ENCODE measurements around the gene RASA2.
A peak's percentile ranks its signal among the peaks of the same experiment; 100 is the strongest.

RASA2 gene, protein sequence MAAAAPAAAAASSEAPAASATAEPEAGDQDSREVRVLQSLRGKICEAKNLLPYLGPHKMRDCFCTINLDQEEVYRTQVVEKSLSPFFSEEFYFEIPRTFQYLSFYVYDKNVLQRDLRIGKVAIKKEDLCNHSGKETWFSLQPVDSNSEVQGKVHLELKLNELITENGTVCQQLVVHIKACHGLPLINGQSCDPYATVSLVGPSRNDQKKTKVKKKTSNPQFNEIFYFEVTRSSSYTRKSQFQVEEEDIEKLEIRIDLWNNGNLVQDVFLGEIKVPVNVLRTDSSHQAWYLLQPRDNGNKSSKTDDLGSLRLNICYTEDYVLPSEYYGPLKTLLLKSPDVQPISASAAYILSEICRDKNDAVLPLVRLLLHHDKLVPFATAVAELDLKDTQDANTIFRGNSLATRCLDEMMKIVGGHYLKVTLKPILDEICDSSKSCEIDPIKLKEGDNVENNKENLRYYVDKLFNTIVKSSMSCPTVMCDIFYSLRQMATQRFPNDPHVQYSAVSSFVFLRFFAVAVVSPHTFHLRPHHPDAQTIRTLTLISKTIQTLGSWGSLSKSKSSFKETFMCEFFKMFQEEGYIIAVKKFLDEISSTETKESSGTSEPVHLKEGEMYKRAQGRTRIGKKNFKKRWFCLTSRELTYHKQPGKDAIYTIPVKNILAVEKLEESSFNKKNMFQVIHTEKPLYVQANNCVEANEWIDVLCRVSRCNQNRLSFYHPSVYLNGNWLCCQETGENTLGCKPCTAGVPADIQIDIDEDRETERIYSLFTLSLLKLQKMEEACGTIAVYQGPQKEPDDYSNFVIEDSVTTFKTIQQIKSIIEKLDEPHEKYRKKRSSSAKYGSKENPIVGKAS

DNA sequence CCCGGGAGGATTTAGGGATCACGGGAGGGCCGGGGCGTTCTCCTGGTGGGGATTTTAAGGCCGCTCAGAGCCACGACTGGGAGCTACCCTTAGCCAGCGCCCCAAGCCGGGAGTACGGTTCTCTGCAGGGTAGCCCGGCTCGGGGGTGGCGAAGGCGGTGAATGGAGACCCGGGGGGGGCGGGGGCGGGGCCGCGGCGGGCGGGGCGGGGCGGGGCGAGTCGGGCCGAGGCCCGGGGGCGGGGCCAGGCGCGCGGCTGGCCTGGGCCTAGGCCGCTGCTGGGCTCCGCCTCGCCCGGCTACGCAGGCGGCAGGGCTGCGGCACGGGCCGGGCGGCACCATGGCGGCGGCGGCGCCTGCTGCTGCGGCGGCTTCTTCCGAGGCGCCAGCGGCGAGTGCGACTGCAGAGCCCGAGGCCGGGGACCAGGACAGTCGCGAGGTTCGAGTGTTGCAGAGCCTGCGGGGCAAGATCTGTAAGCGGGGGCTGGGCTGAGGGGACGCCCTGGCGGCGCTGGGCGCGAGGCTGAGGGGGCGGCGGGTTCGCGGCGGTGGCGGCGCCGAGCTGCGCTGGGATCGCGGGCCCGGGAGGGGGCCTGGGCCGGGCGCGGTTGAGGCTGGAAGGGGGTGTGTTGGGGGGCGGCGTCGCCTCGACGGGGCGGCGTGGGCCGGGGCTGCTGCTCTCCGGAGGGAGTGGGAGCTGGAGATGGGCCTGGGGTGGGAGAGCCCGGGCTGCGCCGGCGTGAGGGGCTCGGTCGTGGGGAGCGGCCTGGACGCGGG lies at the start of gene RASA2:
Gene RASA2 (plus strand): TSS at position 282 of the 775 bp plus-strand sequence. CDS start 57 bp downstream, at position 339.
- FAIRE-seq, result no peak

DNA sequence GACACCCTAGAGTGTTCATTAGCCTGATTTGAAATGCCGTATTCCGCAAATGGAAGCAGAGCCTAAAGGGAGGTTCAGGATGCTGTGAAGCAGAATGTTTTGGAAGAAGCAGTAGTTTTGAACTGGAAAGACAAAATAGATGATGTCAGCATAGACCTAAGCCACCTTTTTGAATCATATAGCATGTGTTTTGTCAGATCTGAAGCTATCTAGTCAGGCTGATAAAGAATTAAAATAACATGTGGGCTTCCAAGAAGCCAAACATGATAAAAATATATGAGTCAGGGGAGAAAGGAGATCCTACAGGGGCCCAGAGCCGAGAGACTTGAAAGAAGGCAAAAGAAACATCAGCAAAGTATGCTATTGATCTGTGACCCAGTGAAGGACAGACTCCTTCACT lies 47.2 kb upstream of the RASA2 start:
- FAIRE-seq, result no peak

DNA sequence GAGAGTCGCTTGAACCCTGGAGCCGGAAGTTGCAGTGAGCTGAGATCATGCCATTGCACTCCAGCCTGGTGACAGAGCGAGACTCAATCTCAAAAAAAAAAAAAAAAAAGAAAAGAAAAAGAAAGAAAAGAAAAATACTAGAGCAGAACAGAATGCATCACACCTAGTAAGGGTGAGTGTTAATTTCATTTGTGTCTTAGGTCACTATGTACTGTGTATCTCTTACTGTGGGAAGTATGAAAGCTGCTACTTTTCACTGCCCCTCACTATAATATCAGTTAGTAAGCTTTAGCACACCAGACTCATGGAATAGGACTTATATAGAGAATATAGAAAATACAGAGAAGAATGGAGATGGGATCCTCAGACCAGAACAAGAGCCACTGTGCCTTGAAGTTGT lies 45.9 kb upstream of the RASA2 start:
- FAIRE-seq, result no peak

DNA sequence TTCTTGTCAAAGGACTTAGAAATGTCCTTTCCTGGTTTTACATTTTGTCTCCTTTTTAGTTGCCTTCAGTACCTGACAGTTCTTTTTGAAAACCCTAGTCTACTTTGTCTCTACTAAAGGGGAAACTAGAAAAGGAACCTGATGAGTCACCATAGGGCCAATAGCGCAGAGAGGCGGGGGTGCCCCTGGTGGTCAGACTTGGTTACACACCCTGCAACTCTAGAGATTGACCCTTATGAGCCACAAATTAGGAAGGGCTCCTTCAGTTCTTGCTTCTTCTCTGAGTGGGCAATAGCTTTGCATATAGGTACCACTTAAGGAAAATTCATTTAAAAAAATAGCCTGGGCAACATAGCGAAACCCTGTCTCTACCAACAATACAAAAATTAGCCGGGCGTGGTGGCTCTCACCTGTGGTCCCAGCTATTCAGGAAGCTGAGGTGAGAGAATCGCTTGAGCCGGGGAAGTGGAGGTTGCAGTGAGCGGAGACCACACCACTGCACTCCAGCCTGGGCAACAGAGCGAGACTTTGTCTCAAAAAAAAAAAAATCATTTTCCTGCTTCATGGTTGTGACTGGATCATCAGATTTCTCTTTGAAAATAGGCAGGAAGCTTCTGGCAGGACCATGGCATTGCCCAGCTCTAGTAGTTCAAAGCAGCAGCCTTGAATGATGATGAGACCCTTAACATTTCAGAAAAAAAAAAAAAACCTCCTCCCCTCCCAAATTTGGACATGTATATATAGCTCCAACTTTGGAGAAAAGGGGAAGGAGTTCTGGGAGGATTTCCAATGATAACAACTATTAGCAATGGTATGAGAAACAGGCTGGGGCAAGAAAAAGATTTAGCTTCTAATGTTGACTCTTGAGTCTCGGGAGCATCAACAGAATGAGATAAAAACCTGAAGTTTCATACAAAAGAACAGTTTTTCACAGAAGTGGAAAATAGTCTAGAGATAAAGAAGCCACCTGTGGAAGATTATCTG lies 45.2 kb upstream of the RASA2 start:
- no peak for FAIRE-seq

DNA sequence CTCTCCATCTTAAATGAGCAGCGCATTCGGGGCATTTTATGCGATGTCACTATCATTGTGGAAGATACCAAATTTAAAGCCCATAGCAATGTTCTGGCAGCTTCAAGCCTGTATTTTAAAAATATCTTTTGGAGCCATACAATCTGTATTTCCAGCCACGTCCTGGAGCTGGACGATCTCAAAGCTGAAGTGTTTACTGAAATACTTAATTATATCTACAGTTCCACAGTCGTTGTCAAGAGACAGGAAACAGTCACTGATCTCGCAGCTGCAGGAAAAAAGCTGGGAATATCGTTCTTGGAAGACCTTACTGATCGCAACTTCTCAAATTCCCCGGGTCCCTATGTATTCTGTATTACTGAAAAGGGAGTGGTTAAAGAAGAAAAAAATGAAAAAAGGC lies 44.4 kb upstream of the RASA2 start:
- FAIRE-seq, result no peak

DNA sequence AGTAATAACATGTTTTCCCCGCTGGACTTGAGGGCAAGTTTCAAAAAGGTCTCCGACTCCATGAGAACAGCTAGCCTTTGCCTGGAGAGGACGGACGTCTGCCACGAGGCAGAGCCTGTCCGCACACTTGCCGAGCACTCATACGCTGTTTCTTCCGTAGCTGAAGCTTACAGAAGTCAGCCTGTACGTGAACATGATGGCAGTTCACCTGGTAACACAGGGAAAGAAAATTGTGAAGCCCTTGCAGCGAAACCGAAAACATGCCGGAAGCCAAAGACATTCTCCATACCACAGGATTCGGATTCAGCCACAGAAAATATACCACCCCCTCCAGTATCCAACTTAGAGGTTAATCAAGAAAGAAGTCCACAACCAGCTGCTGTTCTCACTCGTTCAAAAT lies 43.9 kb upstream of the RASA2 start:
- no peak for FAIRE-seq

DNA sequence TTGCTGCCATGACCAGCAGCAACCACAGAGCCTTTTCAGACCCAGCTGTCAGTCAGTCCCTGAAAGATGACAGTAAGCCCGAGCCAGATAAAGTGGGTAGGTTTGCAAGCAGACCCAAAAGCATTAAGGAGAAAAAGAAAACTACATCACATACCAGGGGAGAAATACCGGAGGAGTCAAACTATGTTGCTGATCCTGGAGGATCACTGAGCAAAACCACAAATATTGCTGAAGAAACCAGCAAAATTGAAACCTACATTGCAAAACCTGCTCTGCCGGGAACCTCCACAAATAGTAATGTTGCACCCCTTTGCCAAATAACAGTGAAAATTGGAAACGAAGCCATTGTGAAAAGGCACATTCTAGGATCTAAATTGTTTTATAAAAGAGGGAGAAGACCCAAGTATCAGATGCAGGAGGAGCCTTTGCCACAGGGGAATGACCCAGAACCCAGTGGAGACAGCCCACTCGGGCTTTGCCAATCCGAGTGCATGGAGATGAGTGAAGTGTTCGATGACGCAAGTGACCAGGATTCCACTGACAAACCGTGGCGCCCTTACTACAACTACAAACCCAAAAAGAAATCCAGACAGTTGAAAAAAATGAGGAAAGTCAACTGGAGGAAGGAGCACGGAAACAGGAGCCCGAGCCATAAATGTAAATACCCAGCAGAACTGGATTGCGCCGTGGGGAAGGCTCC lies 42.1 kb upstream of the RASA2 start:
- FAIRE-seq, result no peak

DNA sequence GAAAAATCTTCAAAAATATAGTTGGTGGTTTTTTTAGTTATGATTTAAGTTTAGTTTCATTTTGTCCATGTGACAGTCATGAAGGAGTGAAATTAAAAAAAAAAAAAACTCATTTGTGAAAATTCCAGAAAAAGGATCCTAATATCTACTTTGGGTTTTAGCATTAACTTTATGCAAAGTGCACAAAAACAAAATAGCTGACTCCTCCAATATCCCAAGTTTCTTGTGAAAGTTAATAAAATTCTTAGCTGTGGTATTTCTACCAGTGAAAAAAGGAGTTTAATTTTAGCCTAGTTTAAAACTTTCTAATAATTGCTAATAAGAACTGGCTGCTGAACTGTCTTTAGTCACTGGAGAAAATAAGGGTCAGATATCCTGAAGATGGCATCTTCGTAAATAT lies 40.8 kb upstream of the RASA2 start:
- no peak for FAIRE-seq

DNA sequence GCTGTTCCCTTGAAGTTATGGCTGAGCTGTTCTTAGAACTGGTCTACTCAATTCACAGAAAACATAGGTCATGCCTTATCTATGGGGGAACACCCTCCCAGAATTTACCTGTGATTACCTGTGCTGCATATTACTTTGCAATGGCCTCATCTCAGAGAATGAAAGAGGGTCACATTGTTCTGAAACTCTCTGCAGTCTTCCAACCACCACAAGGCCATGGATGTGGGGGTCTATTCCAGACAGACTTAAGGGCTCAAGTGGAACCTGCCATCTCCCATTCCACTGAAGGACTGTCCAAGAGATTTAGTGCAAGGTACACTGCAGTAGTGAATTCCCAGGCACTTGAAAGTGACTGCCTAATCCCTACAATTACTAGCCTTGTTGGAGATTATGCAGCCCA lies 40.1 kb upstream of the RASA2 start:
- FAIRE-seq, result no peak

DNA sequence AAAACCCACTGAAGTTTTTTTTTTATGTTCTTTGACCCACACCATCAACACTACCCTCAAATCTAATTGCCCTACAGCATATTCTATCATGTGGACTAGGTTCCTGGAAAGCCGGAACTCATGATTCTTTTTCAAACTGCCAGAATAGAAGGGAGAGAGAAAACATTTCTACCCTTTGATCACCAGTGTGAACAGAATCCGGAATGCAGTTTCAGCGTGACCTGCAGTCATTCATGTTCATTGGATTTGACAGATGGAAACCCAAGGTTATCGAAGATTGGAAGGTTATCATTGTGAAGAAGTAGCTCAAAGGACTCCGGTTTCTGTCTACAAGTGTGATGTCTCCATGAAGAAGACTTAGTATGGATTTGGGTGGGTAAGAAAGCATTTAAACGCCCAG lies 39.4 kb upstream of the RASA2 start:
- no peak for FAIRE-seq

DNA sequence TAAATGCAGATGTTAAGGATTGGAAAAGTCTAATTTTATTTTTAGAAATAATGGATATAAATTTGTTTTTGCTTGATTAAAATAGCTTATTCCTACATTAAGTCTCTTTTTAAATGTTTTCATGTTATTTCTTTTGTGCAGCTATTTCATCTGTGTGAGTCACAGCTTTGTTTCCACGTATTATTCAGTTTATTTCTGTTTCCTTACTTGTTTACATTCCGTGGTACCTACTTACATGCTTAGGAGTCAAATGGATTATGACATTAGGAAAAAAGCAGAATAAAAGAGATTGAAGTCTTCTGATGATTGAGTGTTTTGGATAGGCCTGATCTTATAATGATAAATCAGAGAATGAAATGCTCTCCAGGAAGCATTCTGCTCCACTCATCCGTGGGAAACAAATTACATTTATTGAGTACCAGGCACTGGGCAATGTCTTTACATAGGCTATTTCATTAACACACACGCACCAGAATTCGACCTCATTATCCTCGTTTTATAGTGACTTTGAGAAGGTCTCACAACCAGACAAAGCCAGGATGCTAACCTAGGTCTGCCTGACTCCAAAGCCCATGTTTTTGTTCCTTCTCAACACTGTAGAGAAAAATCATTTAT lies 38.1 kb upstream of the RASA2 start:
- FAIRE-seq, result no peak

DNA sequence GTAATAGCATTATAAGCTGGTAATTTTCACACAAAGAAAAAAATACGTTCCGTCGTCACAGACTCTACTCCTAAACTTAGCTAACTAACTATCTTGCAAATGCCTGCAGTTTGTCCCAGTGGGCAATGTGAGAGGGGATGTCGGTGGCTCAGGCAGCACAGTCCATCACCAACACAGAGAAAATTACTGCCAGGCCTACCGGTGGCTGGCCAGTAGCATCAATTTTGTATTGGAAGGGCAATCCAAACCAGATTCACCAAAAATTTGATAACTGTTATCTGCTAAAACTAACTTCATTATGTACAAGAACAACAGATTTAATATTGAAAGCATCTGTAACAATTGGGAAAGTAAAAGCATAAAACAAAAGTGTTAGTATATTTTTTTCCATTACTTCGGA lies 37.4 kb upstream of the RASA2 start:
- no peak for FAIRE-seq

DNA sequence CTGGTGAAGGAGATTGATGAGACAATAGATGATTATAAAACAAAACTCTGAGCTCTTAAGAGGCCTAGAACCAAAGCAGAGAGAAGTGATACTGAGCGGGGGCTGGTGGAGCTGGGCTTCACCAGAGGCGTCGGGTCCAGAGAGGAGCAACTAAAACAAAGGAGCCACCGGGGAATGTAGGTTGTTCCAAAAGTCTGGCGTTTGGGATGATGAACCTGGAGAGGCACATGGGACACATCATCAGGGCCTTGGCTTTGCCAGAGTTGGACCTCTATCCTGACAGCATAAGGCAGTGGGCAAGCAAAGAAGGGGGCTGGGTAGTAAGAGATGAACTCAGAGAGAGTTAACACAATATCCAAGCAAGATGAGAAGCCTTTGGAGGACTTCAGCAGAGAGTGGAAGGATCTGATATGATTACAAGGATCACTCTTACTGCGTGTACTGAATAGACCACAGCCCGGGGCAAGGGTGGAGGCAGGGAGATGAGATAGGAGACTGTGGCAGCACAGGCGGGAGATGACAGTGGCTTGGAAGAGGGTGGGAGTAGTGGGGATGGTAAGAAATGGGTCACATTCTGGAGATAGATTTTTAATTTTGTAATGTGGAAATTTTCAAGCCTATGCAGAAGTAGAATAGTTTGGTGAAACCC lies 36.0 kb upstream of the RASA2 start:
- FAIRE-seq, result no peak

DNA sequence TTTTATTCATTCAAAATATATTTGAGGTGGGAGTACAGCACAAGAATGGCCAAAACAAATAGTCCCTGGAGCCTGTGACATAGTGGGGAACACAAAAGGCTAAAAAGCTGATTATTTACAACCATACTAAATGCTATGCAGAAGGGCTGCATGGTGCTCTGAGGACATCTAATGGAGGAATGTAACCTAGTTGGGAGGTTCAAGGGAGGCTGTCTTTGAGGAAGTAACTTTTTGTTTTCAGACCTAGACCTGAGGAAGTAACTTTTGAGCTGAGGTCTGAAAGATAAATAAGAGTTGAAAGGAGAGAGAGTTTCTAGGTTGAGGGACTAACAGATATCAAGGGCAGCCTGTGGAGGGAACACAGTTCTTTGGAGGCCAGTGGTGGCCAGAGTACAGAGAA lies 34.8 kb upstream of the RASA2 start:
- peak; percentile 56 for FAIRE-seq

DNA sequence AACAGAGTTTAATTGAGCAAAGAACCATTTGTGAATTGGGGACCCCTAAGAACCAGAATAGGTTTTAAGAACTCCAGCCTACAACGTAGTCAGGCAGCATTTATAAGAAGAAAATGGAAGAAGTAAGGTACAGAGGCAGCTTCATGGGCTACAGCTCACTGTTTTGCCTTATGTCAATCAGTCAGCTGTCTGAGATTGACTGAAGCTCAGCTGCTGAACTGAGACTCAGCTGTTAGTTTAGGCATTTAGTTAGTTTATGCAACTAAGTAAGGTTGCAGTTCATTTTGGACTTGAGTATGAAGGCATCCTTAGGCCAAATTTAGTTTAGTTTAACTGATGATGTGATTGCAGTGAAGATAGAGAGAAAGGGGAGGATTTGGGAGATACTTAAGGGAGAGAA lies 34.1 kb upstream of the RASA2 start:
- no peak for FAIRE-seq

DNA sequence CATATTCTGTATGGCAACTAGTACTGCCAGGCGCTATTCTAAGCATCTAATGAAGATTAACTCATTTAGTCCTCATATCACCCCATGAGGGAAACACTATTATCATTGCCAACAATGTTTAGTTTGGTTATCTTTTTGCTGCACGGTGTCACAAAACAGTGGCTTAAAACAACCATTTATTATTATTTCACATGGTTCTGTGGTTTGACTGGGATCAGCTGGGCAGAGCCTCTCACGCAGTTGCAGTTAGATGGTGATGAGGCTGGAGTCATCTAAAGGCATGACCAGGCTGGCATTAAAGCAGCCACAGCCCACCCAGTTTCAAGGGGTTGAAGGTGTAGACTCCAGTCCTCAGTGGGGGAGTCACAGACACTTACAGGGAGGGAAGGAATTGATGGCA lies 32.8 kb upstream of the RASA2 start:
- no peak for FAIRE-seq

DNA sequence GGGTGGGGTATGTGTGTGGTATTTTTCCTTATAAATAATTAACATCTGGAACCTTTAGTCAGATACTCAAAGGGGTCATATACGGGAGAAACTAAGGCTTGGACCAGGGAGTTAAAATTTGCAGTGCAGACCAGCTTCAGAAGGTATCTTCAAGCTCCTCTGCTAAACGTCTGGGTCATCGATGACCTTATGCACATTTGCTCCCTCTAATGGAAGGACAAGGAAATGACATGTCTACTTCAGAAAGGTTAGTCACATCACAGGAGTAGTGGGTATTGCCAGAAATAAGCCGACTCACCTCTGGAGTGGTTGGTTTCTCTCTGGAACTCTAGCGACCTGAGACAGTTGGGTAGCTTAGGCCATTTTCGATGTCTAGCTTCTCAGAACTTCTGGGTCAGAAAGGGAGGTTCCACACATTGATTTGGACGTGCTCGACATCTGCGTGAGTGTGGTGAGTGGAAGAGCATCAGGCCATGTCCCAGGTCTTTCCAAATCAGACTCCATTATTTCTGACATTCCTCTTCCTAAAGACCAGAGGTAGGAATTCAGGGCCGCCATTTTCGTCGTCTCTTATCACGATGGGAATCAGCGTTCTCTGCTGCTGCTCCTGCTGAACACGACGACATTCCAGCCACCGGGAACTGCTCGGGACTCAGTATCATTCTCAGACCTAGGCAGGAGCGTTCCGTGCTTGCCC lies 31.8 kb upstream of the RASA2 start:
- FAIRE-seq, result peak; percentile 69

DNA sequence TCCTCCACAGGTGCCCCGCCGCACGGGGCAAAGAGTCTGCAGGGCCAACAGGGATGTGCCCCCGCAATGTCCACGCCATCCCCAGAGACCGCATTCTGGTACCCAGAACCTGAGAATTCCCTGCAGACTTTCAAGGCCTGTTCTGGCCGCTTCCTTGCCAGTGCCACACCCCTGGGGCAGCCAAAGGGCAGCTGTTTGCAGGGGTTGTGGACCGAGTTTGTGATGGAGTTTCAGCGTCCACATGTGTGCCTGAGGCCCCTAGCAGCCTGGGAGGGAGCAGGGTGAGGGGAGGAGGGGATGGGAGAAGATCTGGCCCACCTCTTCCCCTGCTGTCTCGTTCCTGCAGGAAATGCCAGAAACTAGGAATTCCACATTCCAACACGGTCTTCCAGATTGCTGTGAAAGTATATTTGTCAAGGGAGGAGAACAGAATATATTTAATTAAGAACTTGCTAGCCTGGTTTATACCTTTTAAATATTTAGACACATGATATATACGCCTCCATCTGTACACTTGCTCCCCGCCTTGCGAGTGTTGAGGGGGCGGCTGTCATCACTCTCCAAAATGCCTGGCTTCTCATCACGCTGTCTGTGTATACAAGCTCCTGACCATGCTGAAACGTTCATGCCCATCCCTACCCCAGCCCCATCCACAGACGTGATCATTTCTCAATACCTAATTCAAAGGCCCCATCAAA lies 31.1 kb upstream of the RASA2 start:
- FAIRE-seq, result no peak

DNA sequence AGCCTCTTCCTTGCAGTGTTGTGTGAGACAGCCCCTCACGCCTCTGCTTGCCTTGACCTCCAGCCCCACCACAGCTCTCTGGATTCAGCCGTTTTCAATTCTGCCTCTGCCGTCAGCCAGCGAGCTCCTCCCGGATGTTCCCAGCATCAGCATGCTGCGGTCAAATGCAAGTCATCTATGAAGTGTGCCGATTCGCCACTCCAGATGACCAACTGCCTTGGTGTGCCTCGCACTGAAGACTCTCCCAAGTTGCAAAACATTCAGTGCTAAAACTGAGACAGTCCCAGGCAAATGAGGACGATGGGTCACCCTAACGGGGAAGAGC lies 30.6 kb upstream of the RASA2 start:
- FAIRE-seq, result no peak
